B cell (primary cell): ENCODE results near the gene CAMK1D. TPM values are rescaled to one million over a fixed set of nuclear protein-coding genes. Genes with fewer than 3 reads are reported as not detected.

Experiments used
- ATAC-seq: fragments of 200-7000 bp; cut with Tn5 transposase; one replicate; pipeline ENCODE4 v1.10.0; 2021; ENCODE audit warnings: low read depth, mild to moderate bottlenecking, moderate number of reproducible peaks, moderate library complexity
- CTCF ChIA-PET: fragments of 350-600 bp; sonication (Branson Sonifier 250); formaldehyde crosslinking; loops from one replicate; lab custom pipeline; 2021; ENCODE audit warnings: antibody characterized with exemption, inconsistent platforms; lab: Charles Lee
- POLR2A ChIA-PET: fragments of 350-600 bp; sonication (Branson Sonifier 250); formaldehyde crosslinking; loops from one replicate; lab custom pipeline; 2021; ENCODE audit warnings: antibody characterized with exemption; lab: Charles Lee
- DNase-seq: peaks from one replicate; pipeline ENCODE4 v3.0.0; 2013
- H2AFZ ChIP-seq: 2 replicates; pipeline ENCODE4 v1.6.1; 2012; ENCODE audit warnings: mild to moderate bottlenecking, low read depth, low read length; ENCODE audit not compliant: insufficient read depth, poor library complexity, severe bottlenecking
- H3K27ac ChIP-seq, 2 donors: 1 replicate in 1 of 2; 2 replicates in 1 of 2; pipeline ENCODE4 v1.5.1; 2012 to 2013; ENCODE audit warnings: low read length in 2 of 2, mild to moderate bottlenecking in 2 of 2, moderate library complexity in 1 of 2
- H3K27me3 ChIP-seq, 4 experiments: fragments of 200-600 bp in 1 of 4; sonication (generic) in 1 of 4; replicated peaks in 1 of 4; 1 replicate in 2 of 4; 2 replicates in 2 of 4; pipeline versions ENCODE4 v1.6.1 to v1.7.0; 2013 to 2016; ENCODE audit warnings: low read length in 3 of 4, mild to moderate bottlenecking in 2 of 4, mixed read lengths in 1 of 4, moderate library complexity in 1 of 4; ENCODE audit not compliant: insufficient read depth in 4 of 4, control insufficient read depth in 3 of 4; ENCODE audit errors: control extremely low read depth in 1 of 4
- H3K36me3 ChIP-seq, 2 experiments: replicated peaks in 1 of 2; 1 replicate in 1 of 2; 2 replicates in 1 of 2; pipeline versions ENCODE4 v1.6.1 to v1.7.1; 2013; ENCODE audit warnings: low read length in 1 of 2; ENCODE audit not compliant: insufficient read depth in 2 of 2, control insufficient read depth in 1 of 2; ENCODE audit errors: control extremely low read depth in 1 of 2, extremely low read depth in 1 of 2
- H3K4me1 ChIP-seq, 2 donors: fragments of 200-600 bp in 1 of 2; sonication (generic) in 1 of 2; 1 replicate in 1 of 2; 2 replicates in 1 of 2; pipeline versions ENCODE4 v1.5.1 to v1.6.1; 2013 to 2017; ENCODE audit warnings: low read length in 2 of 2; ENCODE audit not compliant: control insufficient read depth in 2 of 2, insufficient read depth in 2 of 2
- H3K4me2 ChIP-seq: replicated peaks from 2 replicates; pipeline ENCODE3; 2012; ENCODE audit warnings: mild to moderate bottlenecking, low read depth, low read length; ENCODE audit not compliant: poor library complexity, severe bottlenecking
- H3K4me3 ChIP-seq, 5 experiments: fragments of 200-600 bp in 1 of 5; sonication (generic) in 1 of 5; 1 replicate in 3 of 5; 2 replicates in 2 of 5; pipeline versions ENCODE4 v1.5.1 to v1.7.0; 2011 to 2016; ENCODE audit warnings: low read length in 4 of 5, mild to moderate bottlenecking in 4 of 5, low read depth in 2 of 5, control low read depth in 1 of 5, moderate library complexity in 1 of 5; ENCODE audit not compliant: insufficient read depth in 1 of 5; ENCODE audit errors: control extremely low read depth in 1 of 5, extremely low read depth in 1 of 5
- H3K79me2 ChIP-seq: fragments of 200-600 bp; sonication (generic); one replicate; pipeline ENCODE4 v1.6.0; 2016; ENCODE audit warnings: low read length; ENCODE audit not compliant: control insufficient read depth, insufficient read depth
- H3K9ac ChIP-seq: fragments of 200-600 bp; sonication (generic); 2 replicates; pipeline ENCODE4 v1.6.1; 2017; ENCODE audit warnings: mild to moderate bottlenecking, low read length, moderate library complexity
- H3K9me3 ChIP-seq, 3 donors: one replicate each; pipeline versions ENCODE4 v1.6.1 to v1.7.1; 2013; ENCODE audit warnings: low read length in 2 of 3; ENCODE audit not compliant: control insufficient read depth in 2 of 3, insufficient read depth in 1 of 3; ENCODE audit errors: control extremely low read depth in 1 of 3
- H4K20me1 ChIP-seq: 2 replicates; pipeline ENCODE4 v1.6.0; 2012; ENCODE audit warnings: mild to moderate bottlenecking, low read length; ENCODE audit not compliant: insufficient read depth, control insufficient read depth, poor library complexity, severe bottlenecking
- H3K27ac Mint-ChIP-seq: one replicate; pipeline ENCODE4 v1.8.0; 2021; ENCODE audit warnings: mixed read lengths
- H3K27me3 Mint-ChIP-seq: one replicate; pipeline ENCODE4 v1.8.0; 2021; ENCODE audit warnings: mixed read lengths
- H3K4me1 Mint-ChIP-seq: one replicate; pipeline ENCODE4 v1.8.0; 2021; ENCODE audit warnings: mixed read lengths
- H3K4me3 Mint-ChIP-seq: one replicate; pipeline ENCODE4 v1.8.0; 2021; ENCODE audit warnings: mixed read lengths
- H3K9me3 Mint-ChIP-seq: one replicate; pipeline ENCODE4 v1.8.0; 2022; ENCODE audit warnings: mixed read lengths; ENCODE audit not compliant: insufficient read depth
- CTCF ChIP-seq: fragments of 200-600 bp; IDR thresholded peaks from one replicate; pipeline ENCODE4 v1.8.0; 2022; ENCODE audit warnings: antibody characterized with exemption, mild to moderate bottlenecking
- EZH2 ChIP-seq: IDR thresholded peaks from 2 replicates; pipeline ENCODE4 v1.6.1; 2012; ENCODE audit warnings: borderline replicate concordance, low read depth, mild to moderate bottlenecking, moderate library complexity, low read length; ENCODE audit not compliant: insufficient read depth, poor library complexity, severe bottlenecking
- WGBS: methylation state at CpG from one replicate; pipeline ENCODE4 v1.1.5; 2013; ENCODE audit warnings: missing lambda C conversion rate; ENCODE audit not compliant: insufficient coverage; 5-methylcytosine and 5-hydroxymethylcytosine counted together
- intact Hi-C: fragments of 100-400 bp; cut with micrococcal nuclease; formaldehyde crosslinking; loops from one replicate; pipeline ENCODE4 v1.10.0; 2022
- polyA plus RNA-seq: library from polyadenylated mRNA; depleted of rRNA; stranded (reverse); fragments of >200 nt; gene quantifications from 2 replicates; pipeline ENCODE4 v1.2.3, GENCODE V29; 2012
- total RNA-seq, 2 donors: library from RNA; stranded (reverse); fragments of 120-200 nt in 1 of 2; gene quantifications; 1 replicate in 1 of 2; 2 replicates in 1 of 2; pipeline versions ENCODE4 v1.2.3 to v1.2.4, GENCODE V29; 2013 to 2022

CAMK1D gene
- total and polyA plus RNA-seq, 2 donors (not counting 1 experiment from before 2014, with no cell fraction given) = 34.1 to 69.7 TPM

GRCh38 chr10:12755075-12755474, 405.7 kb downstream of the CAMK1D start:
- no peak for DNase-seq
- Histone ChIP-seq H3K4me2 (no peak overlapping the region), H3K4me1 (no peaks in the 10 kb centered on the region), H3K9ac (no peak overlapping the region), H3K79me2 (peaks cover 40% of the 10 kb centered on the region), H2AFZ (no peak overlapping the region), H4K20me1 (peaks cover 38% of the 10 kb centered on the region), H3K9me3 (no peaks in the 10 kb centered on the region), H3K36me3 (peaks cover under 1 to 18% of the 10 kb centered on the region in 2 experiments), H3K27ac (no peak overlapping the region), H3K4me3 (no peak overlapping the region), H3K27me3 (no peaks in the 10 kb centered on the region)
- ChIA-PET POLR2A (no interaction called here), CTCF (no interaction called here)
- no peak overlapping the region for H3K4me3 Mint-ChIP-seq
- 100% methylated on average over 3 of the region's 5 CpGs for WGBS
- ATAC-seq = no peak
- H3K27me3 Mint-ChIP-seq = no peaks in the 10 kb centered on the region
- H3K9me3 Mint-ChIP-seq = no peaks in the 10 kb centered on the region
- H3K27ac Mint-ChIP-seq = no peak overlapping the region
- TF ChIP-seq EZH2 (no peak), CTCF (no peak)
- no peaks in the 10 kb centered on the region for H3K4me1 Mint-ChIP-seq
- intact Hi-C loops = no loop called here

- Histone ChIP-seq H3K4me3 (no peak overlapping the region), H3K4me2 (no peak overlapping the region), H3K4me1 (no peaks in the 10 kb centered on the region), H3K9me3 (no peaks in the 10 kb centered on the region), H3K79me2 (peaks cover 20% of the 10 kb centered on the region), H3K9ac (no peak overlapping the region), H4K20me1 (peaks cover 21% of the 10 kb centered on the region), H3K36me3 (peaks cover 3 to 28% of the 10 kb centered on the region in 2 experiments), H2AFZ (no peak overlapping the region), H3K27ac (no peak overlapping the region), H3K27me3 (no peaks in the 10 kb centered on the region)
- H3K27ac Mint-ChIP-seq = peak overlapping the region; percentile 15
- no peak for ATAC-seq
- H3K4me1 Mint-ChIP-seq = no peaks in the 10 kb centered on the region
- no peak for TF ChIP-seq EZH2
- no peak for TF ChIP-seq CTCF
- intact Hi-C loops = no loop called here
- no peaks in the 10 kb centered on the region for H3K27me3 Mint-ChIP-seq
- ChIA-PET POLR2A (no interaction called here), CTCF (interaction anchor here (0.9 to 1.3 kb wide), 3 partner anchors 15 to 493 kb away, joined by 3 to 5 read pairs (median 3); no protein-coding TSS in a partner anchor)
- DNase-seq = no peak
- H3K9me3 Mint-ChIP-seq = no peaks in the 10 kb centered on the region
- 100% methylated on average over 1 of the region's 2 CpGs for WGBS
- no peak overlapping the region for H3K4me3 Mint-ChIP-seq
These were observed 408.0 kb downstream of the CAMK1D start for GRCh38 chr10:12757351-12757750.
